Measurements from ENCODE around the gene PRODH2.
"Not testable (repeated sequence)": the region's sequence is repeated elsewhere in the genome, so short reads cannot be mapped to it uniquely, and the experiment has no call there.

Gene PRODH2

GRCh38 chr19:35780717-35781116 is 31.9 kb downstream of the PRODH2 start:
- DNase-seq: no peak

GRCh38 chr19:35780058-35780457 is 32.6 kb downstream of the PRODH2 start:
- DNase-seq: no peak

GRCh38 chr19:35779033-35779432 is 33.6 kb downstream of the PRODH2 start:
- DNase-seq: no peak

GRCh38 chr19:35777961-35778360 is 34.7 kb downstream of the PRODH2 start:
- DNase-seq: no peak

- no peak for DNase-seq
Observed at GRCh38 chr19:35777086-35777841, 35.4 kb downstream of the PRODH2 start.

GRCh38 chr19:35776102-35776788 is 36.4 kb downstream of the PRODH2 start:
- DNase-seq: no peak

- peak; percentile 100 for DNase-seq
Observed at GRCh38 chr19:35775298-35776101, 37.1 kb downstream of the PRODH2 start, which contains the start of gene ARHGAP33. ARHGAP33 (plus strand) TSS chr19:35775564; CDS start chr19:35775659, 95 bp downstream.

- DNase-seq: no peak
Observed at GRCh38 chr19:35775046-35775297, 37.7 kb downstream of the PRODH2 start.

GRCh38 chr19:35774274-35775045 is 38.2 kb downstream of the PRODH2 start:
- DNase-seq: no peak

GRCh38 chr19:35773020-35773806 is 39.4 kb downstream of the PRODH2 start:
- no peak for DNase-seq

- not testable (repeated sequence) for DNase-seq
Observed at GRCh38 chr19:35772362-35772761, 40.3 kb downstream of the PRODH2 start.

- DNase-seq: no peak
Observed at GRCh38 chr19:35768082-35768421, 44.6 kb downstream of the PRODH2 start.

GRCh38 chr19:35767288-35768081 is 45.2 kb downstream of the PRODH2 start:
- DNase-seq: no peak

GRCh38 chr19:35766571-35767104 is 46.0 kb downstream of the PRODH2 start:
- no peak for DNase-seq

GRCh38 chr19:35764432-35765315 is 48.0 kb downstream of the PRODH2 start:
- no peak for DNase-seq

- no peak for DNase-seq
Observed at GRCh38 chr19:35760711-35761349, 51.8 kb downstream of the PRODH2 start.

GRCh38 chr19:35759697-35760096 is 52.9 kb downstream of the PRODH2 start:
- DNase-seq: no peak

GRCh38 chr19:35757749-35758608 is 54.7 kb downstream of the PRODH2 start, which contains the start of gene PROSER3:
PROSER3 (plus strand) TSS chr19:35758176; CDS start chr19:35758216, 40 bp downstream.
- DNase-seq: peak; percentile 98
